DND-41 (cell line): ENCODE results near the gene KRTAP2-2.
"Not testable (repeated sequence)": the region's sequence is repeated elsewhere in the genome, so short reads cannot be mapped to it uniquely, and the experiment has no call there.

ENCODE experiments used
- EZH2 ChIP-seq: IDR thresholded peaks from 3 replicates; pipeline ENCODE4 v1.6.1; 2012; ENCODE audit warnings: borderline replicate concordance, low read depth, mild to moderate bottlenecking, moderate library complexity, low read length, inconsistent platforms; ENCODE audit not compliant: severe bottlenecking
- TF ChIP-seq, protein P1 (sequence below): IDR thresholded peaks from 2 replicates; pipeline ENCODE4 v1.5.1; 2012; ENCODE audit warnings: borderline replicate concordance, low read length, moderate library complexity, mild to moderate bottlenecking; ENCODE audit not compliant: poor library complexity, severe bottlenecking; ENCODE audit errors: extremely low read depth

- TF ChIP-seq, protein P1, sequence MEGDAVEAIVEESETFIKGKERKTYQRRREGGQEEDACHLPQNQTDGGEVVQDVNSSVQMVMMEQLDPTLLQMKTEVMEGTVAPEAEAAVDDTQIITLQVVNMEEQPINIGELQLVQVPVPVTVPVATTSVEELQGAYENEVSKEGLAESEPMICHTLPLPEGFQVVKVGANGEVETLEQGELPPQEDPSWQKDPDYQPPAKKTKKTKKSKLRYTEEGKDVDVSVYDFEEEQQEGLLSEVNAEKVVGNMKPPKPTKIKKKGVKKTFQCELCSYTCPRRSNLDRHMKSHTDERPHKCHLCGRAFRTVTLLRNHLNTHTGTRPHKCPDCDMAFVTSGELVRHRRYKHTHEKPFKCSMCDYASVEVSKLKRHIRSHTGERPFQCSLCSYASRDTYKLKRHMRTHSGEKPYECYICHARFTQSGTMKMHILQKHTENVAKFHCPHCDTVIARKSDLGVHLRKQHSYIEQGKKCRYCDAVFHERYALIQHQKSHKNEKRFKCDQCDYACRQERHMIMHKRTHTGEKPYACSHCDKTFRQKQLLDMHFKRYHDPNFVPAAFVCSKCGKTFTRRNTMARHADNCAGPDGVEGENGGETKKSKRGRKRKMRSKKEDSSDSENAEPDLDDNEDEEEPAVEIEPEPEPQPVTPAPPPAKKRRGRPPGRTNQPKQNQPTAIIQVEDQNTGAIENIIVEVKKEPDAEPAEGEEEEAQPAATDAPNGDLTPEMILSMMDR: not testable (repeated sequence)
- not testable (repeated sequence) for TF ChIP-seq EZH2
These were observed 49.5 kb upstream of the KRTAP2-2 start for GRCh38 chr17:41104386-41105038.
